KOPT-K1 (cell line): ENCODE results near the gene SIX4.

Experiments
- H3K27ac ChIP-seq: fragments of 200-600 bp; sonication (generic); 2 replicates; pipeline ENCODE4 v1.5.1; 2016; ENCODE audit warnings: antibody characterized with exemption, mild to moderate bottlenecking, low read depth, low read length; ENCODE audit not compliant: poor library complexity, severe bottlenecking
- H3K36me3 ChIP-seq: fragments of 200-600 bp; sonication (generic); 2 replicates; pipeline ENCODE4 v1.5.1; 2017; ENCODE audit warnings: antibody characterized with exemption, mild to moderate bottlenecking, low read length, moderate library complexity; ENCODE audit not compliant: insufficient read depth
- H3K9me3 ChIP-seq: fragments of 200-600 bp; sonication (generic); 2 replicates; pipeline ENCODE4 v1.5.1; 2017; ENCODE audit warnings: antibody characterized with exemption, low read length, mild to moderate bottlenecking; ENCODE audit not compliant: insufficient read depth, poor library complexity, severe bottlenecking

SIX4 gene

GRCh38 chr14:60695327-60695726 is 28.8 kb downstream of the SIX4 start:
- Histone ChIP-seq H3K9me3 (peaks cover 3% of the 10 kb centered on the region), H3K27ac (no peak overlapping the region), H3K36me3 (no peaks in the 10 kb centered on the region)

GRCh38 chr14:60691383-60692113 is 32.6 kb downstream of the SIX4 start:
- Histone ChIP-seq H3K27ac (no peak overlapping the region), H3K9me3 (no peaks in the 10 kb centered on the region), H3K36me3 (no peaks in the 10 kb centered on the region)

GRCh38 chr14:60686865-60687264 is 37.3 kb downstream of the SIX4 start:
- no peaks in the 10 kb centered on the region for H3K36me3 ChIP-seq
- H3K27ac ChIP-seq = no peak overlapping the region
- no peaks in the 10 kb centered on the region for H3K9me3 ChIP-seq

- no peak overlapping the region for H3K27ac ChIP-seq
- no peaks in the 10 kb centered on the region for H3K36me3 ChIP-seq
- H3K9me3 ChIP-seq = no peaks in the 10 kb centered on the region
Measured at GRCh38 chr14:60684203-60684602, 39.9 kb downstream of the SIX4 start.

- Histone ChIP-seq H3K9me3 (no peaks in the 10 kb centered on the region), H3K36me3 (no peaks in the 10 kb centered on the region), H3K27ac (no peak overlapping the region)
Measured at GRCh38 chr14:60681271-60681670, 42.9 kb downstream of the SIX4 start.

- H3K36me3 ChIP-seq = no peaks in the 10 kb centered on the region
- H3K9me3 ChIP-seq = no peaks in the 10 kb centered on the region
- no peak overlapping the region for H3K27ac ChIP-seq
Measured at GRCh38 chr14:60680511-60680910, 43.6 kb downstream of the SIX4 start.

- H3K36me3 ChIP-seq = no peaks in the 10 kb centered on the region
- H3K9me3 ChIP-seq = no peaks in the 10 kb centered on the region
- no peak overlapping the region for H3K27ac ChIP-seq
Measured at GRCh38 chr14:60679566-60680258, 44.4 kb downstream of the SIX4 start.

GRCh38 chr14:60677701-60678100 is 46.5 kb downstream of the SIX4 start:
- Histone ChIP-seq H3K36me3 (no peaks in the 10 kb centered on the region), H3K9me3 (no peaks in the 10 kb centered on the region)

GRCh38 chr14:60670989-60671388 is 53.2 kb downstream of the SIX4 start:
- H3K9me3 ChIP-seq = no peaks in the 10 kb centered on the region
- no peaks in the 10 kb centered on the region for H3K36me3 ChIP-seq
- no peak overlapping the region for H3K27ac ChIP-seq

More at GRCh38 chr14:60677701-60678100, 46.5 kb downstream of the SIX4 start:
- no peak overlapping the region for H3K27ac ChIP-seq

GRCh38 chr14:60668431-60669112 is 55.6 kb downstream of the SIX4 start:
- H3K9me3 ChIP-seq = no peaks in the 10 kb centered on the region
- H3K27ac ChIP-seq = no peak overlapping the region
- no peaks in the 10 kb centered on the region for H3K36me3 ChIP-seq

GRCh38 chr14:60665177-60665550 is 59.0 kb downstream of the SIX4 start:
- Histone ChIP-seq H3K27ac (no peak overlapping the region), H3K9me3 (no peaks in the 10 kb centered on the region), H3K36me3 (no peaks in the 10 kb centered on the region)

- no peaks in the 10 kb centered on the region for H3K9me3 ChIP-seq
- H3K27ac ChIP-seq = no peak overlapping the region
- no peaks in the 10 kb centered on the region for H3K36me3 ChIP-seq
Measured at GRCh38 chr14:60662982-60663381, 61.2 kb downstream of the SIX4 start.

GRCh38 chr14:60661721-60662120 is 62.4 kb downstream of the SIX4 start:
- H3K9me3 ChIP-seq = no peaks in the 10 kb centered on the region
- H3K27ac ChIP-seq = no peak overlapping the region
- no peaks in the 10 kb centered on the region for H3K36me3 ChIP-seq
